Measurements from ENCODE around the gene APOBEC2.
A peak's percentile ranks its signal among the peaks of the same experiment; 100 is the strongest.

The APOBEC2 gene

DNA sequence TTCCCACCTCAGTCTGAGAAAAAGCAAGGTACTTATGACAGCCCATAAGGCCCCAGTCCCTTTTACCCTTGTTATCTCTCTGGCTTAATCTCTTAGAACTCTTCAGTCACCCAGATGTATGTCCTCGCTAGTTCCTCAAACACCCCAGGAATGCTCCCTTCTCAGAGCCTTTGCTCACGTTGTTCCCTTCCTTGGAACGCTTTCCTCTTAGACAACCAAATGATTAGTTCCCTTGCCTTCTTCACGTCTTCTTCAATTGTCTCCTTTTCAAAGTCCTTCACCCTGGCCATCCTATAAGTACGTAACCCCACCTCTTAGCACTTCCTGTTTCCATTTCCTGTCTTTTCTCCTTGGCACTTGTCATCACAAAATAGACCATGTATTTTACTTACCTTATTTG lies 1.1 kb upstream of the APOBEC2 start:
- H3K9me3 ChIP-seq (ENCODE audit: control insufficient read depth, low read length) = no peaks in the 10 kb centered on the region
- H3K4me1 ChIP-seq (ENCODE audit: control insufficient read depth, insufficient read depth, low read length) = peaks cover 55% of the 10 kb centered on the region
- H3K9ac ChIP-seq (ENCODE audit: low read length) = no peak overlapping the region
- H3K4me3 ChIP-seq (ENCODE audit: low read length) = no peak overlapping the region
- H3K36me3 ChIP-seq (ENCODE audit: control insufficient read depth, insufficient read depth, low read length) = no peaks in the 10 kb centered on the region
- no peaks in the 10 kb centered on the region for H3K27me3 ChIP-seq (ENCODE audit: control insufficient read depth, insufficient read depth, low read length)

GRCh38 chr6:41054511-41054910 lies 1.5 kb downstream of the APOBEC2 start:
- H3K9me3 ChIP-seq (ENCODE audit: control insufficient read depth, low read length) = no peaks in the 10 kb centered on the region
- H3K4me1 ChIP-seq (ENCODE audit: control insufficient read depth, insufficient read depth, low read length) = peaks cover 58% of the 10 kb centered on the region
- no peak overlapping the region for H3K9ac ChIP-seq (ENCODE audit: low read length)
- no peaks in the 10 kb centered on the region for H3K27me3 ChIP-seq (ENCODE audit: control insufficient read depth, insufficient read depth, low read length)
- no peaks in the 10 kb centered on the region for H3K36me3 ChIP-seq (ENCODE audit: control insufficient read depth, insufficient read depth, low read length)
- H3K4me3 ChIP-seq (ENCODE audit: low read length) = no peak overlapping the region

GRCh38 chr6:41055149-41055548 lies 2.1 kb downstream of the APOBEC2 start:
- H3K4me1 ChIP-seq (ENCODE audit: control insufficient read depth, insufficient read depth, low read length) = peaks cover 54% of the 10 kb centered on the region

DNA sequence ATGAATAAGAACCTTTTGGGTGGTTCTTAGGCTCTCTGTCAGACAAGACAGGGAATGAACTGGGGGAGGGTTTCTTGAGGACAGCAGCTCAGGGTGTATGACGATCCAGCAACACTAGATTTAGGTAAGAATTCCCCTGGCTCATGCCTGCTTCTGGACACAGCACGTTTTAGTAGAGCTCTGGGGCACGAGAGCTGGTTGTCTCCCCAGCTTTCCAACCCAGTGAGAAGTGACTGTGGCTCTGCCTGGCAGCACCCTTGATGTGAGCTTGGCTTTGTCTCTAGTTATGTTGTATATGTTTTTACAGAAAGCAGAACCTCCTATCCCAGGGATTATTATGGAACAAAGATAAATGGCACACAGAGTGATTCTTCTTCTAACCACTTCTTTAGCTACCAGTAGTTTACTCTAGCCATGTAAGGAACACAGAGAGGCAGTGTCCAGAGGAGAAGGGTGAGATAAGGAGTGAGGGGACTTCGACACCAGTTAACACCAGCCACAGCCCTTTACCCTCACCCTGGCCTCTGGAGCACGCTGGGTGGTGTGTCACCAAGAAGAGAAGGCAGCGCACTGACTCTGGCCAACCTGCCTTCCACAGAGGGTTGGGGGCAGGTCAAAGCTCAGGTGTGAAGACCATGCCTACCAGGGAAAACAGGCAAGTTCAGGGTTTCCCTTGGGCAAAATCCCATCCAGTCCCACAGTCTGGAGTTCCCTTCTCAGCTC lies 3.9 kb downstream of the APOBEC2 start:
- Histone ChIP-seq H3K4me1 (ENCODE audit: control insufficient read depth, insufficient read depth, low read length) (peaks cover 54% of the 10 kb centered on the region), H3K9me3 (ENCODE audit: control insufficient read depth, low read length) (no peaks in the 10 kb centered on the region), H3K36me3 (ENCODE audit: control insufficient read depth, insufficient read depth, low read length) (no peaks in the 10 kb centered on the region), H3K27me3 (ENCODE audit: control insufficient read depth, insufficient read depth, low read length) (no peaks in the 10 kb centered on the region), H3K4me3 (ENCODE audit: low read length) (no peak overlapping the region), H3K9ac (ENCODE audit: low read length) (peak overlapping the region; percentile 8)

More at GRCh38 chr6:41055149-41055548, 2.1 kb downstream of the APOBEC2 start:
- Histone ChIP-seq H3K27me3 (ENCODE audit: control insufficient read depth, insufficient read depth, low read length) (no peaks in the 10 kb centered on the region), H3K4me3 (ENCODE audit: low read length) (no peak overlapping the region), H3K9ac (ENCODE audit: low read length) (no peak overlapping the region), H3K36me3 (ENCODE audit: control insufficient read depth, insufficient read depth, low read length) (no peaks in the 10 kb centered on the region), H3K9me3 (ENCODE audit: control insufficient read depth, low read length) (no peaks in the 10 kb centered on the region)

DNA sequence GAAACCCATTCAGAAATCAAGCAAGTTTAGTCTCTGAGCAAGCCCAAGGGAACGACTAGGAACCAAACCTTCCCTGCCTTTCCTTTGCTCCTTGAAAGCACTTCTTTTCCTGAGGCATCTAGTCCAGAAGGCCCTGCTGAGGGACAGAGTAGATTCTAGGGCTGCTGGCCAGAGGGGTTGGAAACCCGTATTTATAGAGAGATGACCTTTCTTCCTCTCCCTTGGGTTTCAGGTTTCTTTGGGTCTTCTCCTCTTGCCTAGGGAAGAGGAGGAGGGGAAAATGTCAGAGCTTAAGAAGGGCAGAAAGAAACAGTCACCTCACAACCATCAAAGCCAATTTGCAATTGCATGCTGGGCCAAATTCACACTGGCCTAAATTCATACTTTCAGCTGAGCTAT lies 5.8 kb downstream of the APOBEC2 start:
- H3K4me1 ChIP-seq (ENCODE audit: control insufficient read depth, insufficient read depth, low read length) = peaks cover 60% of the 10 kb centered on the region
- H3K36me3 ChIP-seq (ENCODE audit: control insufficient read depth, insufficient read depth, low read length) = no peaks in the 10 kb centered on the region
- no peak overlapping the region for H3K4me3 ChIP-seq (ENCODE audit: low read length)
- peak overlapping the region; percentile 52 for H3K9ac ChIP-seq (ENCODE audit: low read length)
- no peaks in the 10 kb centered on the region for H3K27me3 ChIP-seq (ENCODE audit: control insufficient read depth, insufficient read depth, low read length)
- H3K9me3 ChIP-seq (ENCODE audit: control insufficient read depth, low read length) = no peaks in the 10 kb centered on the region

- no peak overlapping the region for H3K9ac ChIP-seq (ENCODE audit: low read length)
- H3K36me3 ChIP-seq (ENCODE audit: control insufficient read depth, insufficient read depth, low read length) = no peaks in the 10 kb centered on the region
These were observed 6.6 kb downstream of the APOBEC2 start for GRCh38 chr6:41059556-41059955.

DNA sequence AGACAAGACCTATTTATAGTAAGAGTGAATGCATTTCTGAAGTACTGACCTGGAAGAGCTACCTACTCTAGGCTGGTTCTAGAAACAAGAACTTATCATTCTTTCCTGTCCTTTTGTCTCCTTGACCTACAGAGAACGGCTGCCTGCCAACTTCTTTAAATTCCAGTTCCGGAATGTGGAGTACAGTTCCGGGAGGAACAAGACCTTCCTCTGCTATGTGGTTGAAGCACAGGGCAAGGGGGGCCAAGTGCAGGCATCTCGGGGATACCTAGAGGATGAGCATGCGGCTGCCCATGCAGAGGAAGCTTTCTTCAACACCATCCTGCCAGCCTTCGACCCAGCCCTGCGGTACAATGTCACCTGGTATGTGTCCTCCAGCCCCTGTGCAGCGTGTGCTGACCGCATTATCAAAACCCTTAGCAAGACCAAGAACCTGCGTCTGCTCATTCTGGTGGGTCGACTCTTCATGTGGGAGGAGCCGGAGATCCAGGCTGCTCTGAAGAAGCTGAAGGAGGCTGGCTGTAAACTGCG lies 8.3 kb downstream of the APOBEC2 start:
- Histone ChIP-seq H3K4me3 (ENCODE audit: low read length) (no peak overlapping the region), H3K36me3 (ENCODE audit: control insufficient read depth, insufficient read depth, low read length) (no peaks in the 10 kb centered on the region), H3K9me3 (ENCODE audit: control insufficient read depth, low read length) (no peaks in the 10 kb centered on the region), H3K9ac (ENCODE audit: low read length) (no peak overlapping the region), H3K27me3 (ENCODE audit: control insufficient read depth, insufficient read depth, low read length) (no peaks in the 10 kb centered on the region), H3K4me1 (ENCODE audit: control insufficient read depth, insufficient read depth, low read length) (peaks cover 76% of the 10 kb centered on the region)

More at GRCh38 chr6:41059556-41059955, 6.6 kb downstream of the APOBEC2 start:
- H3K4me1 ChIP-seq (ENCODE audit: control insufficient read depth, insufficient read depth, low read length) = peaks cover 67% of the 10 kb centered on the region
- H3K9me3 ChIP-seq (ENCODE audit: control insufficient read depth, low read length) = no peaks in the 10 kb centered on the region
- no peaks in the 10 kb centered on the region for H3K27me3 ChIP-seq (ENCODE audit: control insufficient read depth, insufficient read depth, low read length)
- H3K4me3 ChIP-seq (ENCODE audit: low read length) = no peak overlapping the region

- H3K9me3 ChIP-seq (ENCODE audit: control insufficient read depth, low read length) = no peaks in the 10 kb centered on the region
- no peak overlapping the region for H3K9ac ChIP-seq (ENCODE audit: low read length)
- H3K4me1 ChIP-seq (ENCODE audit: control insufficient read depth, insufficient read depth, low read length) = peaks cover 77% of the 10 kb centered on the region
- no peaks in the 10 kb centered on the region for H3K27me3 ChIP-seq (ENCODE audit: control insufficient read depth, insufficient read depth, low read length)
- H3K36me3 ChIP-seq (ENCODE audit: control insufficient read depth, insufficient read depth, low read length) = no peaks in the 10 kb centered on the region
- H3K4me3 ChIP-seq (ENCODE audit: low read length) = no peak overlapping the region
These were observed 9.1 kb downstream of the APOBEC2 start for GRCh38 chr6:41062056-41062455.

DNA sequence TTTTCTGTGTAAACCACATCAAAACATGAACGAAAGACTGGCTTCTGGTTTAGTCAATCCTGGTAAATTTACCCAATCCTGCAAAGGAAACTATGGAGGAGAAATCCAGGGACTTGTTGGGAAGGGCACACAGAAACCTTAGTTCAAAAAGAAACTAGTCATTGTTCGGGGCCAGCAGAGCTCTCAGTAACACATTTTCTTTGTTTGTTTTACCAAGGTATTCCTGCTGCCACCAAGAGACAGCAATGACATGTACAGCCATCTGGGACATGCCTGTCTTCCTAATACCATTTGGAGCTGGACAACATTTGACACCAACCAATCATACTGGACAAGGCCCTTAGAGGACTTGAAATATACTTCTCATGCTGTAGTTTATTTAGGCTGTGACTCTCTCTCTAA lies 10.9 kb downstream of the APOBEC2 start:
- Histone ChIP-seq H3K36me3 (ENCODE audit: control insufficient read depth, insufficient read depth, low read length) (no peaks in the 10 kb centered on the region), H3K27me3 (ENCODE audit: control insufficient read depth, insufficient read depth, low read length) (no peaks in the 10 kb centered on the region), H3K9ac (ENCODE audit: low read length) (peak overlapping the region; percentile 23), H3K4me3 (ENCODE audit: low read length) (no peak overlapping the region), H3K9me3 (ENCODE audit: control insufficient read depth, low read length) (no peaks in the 10 kb centered on the region), H3K4me1 (ENCODE audit: control insufficient read depth, insufficient read depth, low read length) (peaks cover 59% of the 10 kb centered on the region)

DNA sequence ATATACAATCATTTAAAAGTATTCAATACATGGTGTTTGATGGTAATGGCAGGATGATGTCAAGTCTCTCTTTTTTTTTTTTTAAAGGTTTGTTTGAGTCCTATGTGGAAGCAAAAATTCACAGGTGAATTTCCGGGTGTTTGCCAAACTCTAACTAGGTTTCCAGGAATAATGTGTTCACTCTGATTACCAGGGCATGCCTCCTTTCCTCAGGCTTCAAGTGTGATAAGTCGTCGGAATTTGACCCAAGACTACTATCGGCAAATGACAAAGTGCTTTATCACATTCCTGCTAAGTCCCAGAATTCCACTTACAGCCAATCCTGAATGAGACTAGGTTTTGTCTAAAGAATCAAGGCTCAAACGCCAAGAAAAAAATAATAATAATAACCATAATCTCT lies 11.8 kb downstream of the APOBEC2 start:
- H3K4me1 ChIP-seq (ENCODE audit: control insufficient read depth, insufficient read depth, low read length) = peaks cover 58% of the 10 kb centered on the region
- no peaks in the 10 kb centered on the region for H3K36me3 ChIP-seq (ENCODE audit: control insufficient read depth, insufficient read depth, low read length)

DNA sequence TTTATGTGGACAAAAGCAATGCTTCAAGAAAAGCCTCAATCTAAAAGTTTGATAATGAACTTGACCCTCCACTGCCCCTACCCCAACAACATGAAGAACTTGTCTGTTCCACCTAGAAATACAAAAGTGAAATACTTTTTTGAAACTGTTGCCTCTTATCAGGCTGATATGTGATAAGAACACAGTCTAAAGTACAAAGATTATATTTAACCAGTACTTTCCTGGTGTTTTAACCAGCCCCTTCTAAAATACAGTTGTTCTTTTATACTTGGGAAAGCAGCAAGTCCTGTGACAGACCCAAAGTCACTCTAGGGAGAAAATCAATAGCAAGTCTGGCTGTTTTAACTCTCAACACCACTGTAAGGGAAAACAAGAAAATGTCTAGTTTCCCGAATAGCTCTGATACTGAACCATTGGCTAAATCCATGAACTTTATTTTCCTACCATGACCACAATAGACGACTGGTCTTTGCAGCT lies 12.6 kb downstream of the APOBEC2 start:
- Histone ChIP-seq H3K4me3 (ENCODE audit: low read length) (no peak overlapping the region), H3K4me1 (ENCODE audit: control insufficient read depth, insufficient read depth, low read length) (peaks cover 63% of the 10 kb centered on the region), H3K9ac (ENCODE audit: low read length) (no peak overlapping the region), H3K36me3 (ENCODE audit: control insufficient read depth, insufficient read depth, low read length) (no peaks in the 10 kb centered on the region), H3K9me3 (ENCODE audit: control insufficient read depth, low read length) (no peaks in the 10 kb centered on the region), H3K27me3 (ENCODE audit: control insufficient read depth, insufficient read depth, low read length) (no peaks in the 10 kb centered on the region)

More for the DNA sequence above, 11.8 kb downstream of the APOBEC2 start:
- Histone ChIP-seq H3K9ac (ENCODE audit: low read length) (no peak overlapping the region), H3K27me3 (ENCODE audit: control insufficient read depth, insufficient read depth, low read length) (no peaks in the 10 kb centered on the region), H3K9me3 (ENCODE audit: control insufficient read depth, low read length) (no peaks in the 10 kb centered on the region), H3K4me3 (ENCODE audit: low read length) (no peak overlapping the region)

GRCh38 chr6:41066867-41067304 lies 13.9 kb downstream of the APOBEC2 start:
- no peaks in the 10 kb centered on the region for H3K36me3 ChIP-seq (ENCODE audit: control insufficient read depth, insufficient read depth, low read length)
- H3K27me3 ChIP-seq (ENCODE audit: control insufficient read depth, insufficient read depth, low read length) = no peaks in the 10 kb centered on the region
- H3K4me1 ChIP-seq (ENCODE audit: control insufficient read depth, insufficient read depth, low read length) = peaks cover 52% of the 10 kb centered on the region
- H3K9me3 ChIP-seq (ENCODE audit: control insufficient read depth, low read length) = no peaks in the 10 kb centered on the region
- H3K9ac ChIP-seq (ENCODE audit: low read length) = no peak overlapping the region
- no peak overlapping the region for H3K4me3 ChIP-seq (ENCODE audit: low read length)

Data from mucosa of stomach (tissue), 1 donor.